WTC11 (cell line): Measurements from ENCODE around the gene CCDC57. TPM values are rescaled to one million over a fixed set of nuclear protein-coding genes. Genes with fewer than 3 reads are reported as not detected.
A peak's percentile ranks its signal among the peaks of the same experiment; 100 is the strongest.

Experiments
- ATAC-seq: fragments of 200-7000 bp; cut with Tn5 transposase; 2 replicates; pipeline ENCODE4 v1.10.0; 2021; ENCODE audit warnings: mild to moderate bottlenecking, moderate library complexity
- CTCF ChIA-PET: fragments of 300-600 bp; sonication (Branson Sonifier 250); formaldehyde crosslinking; loops from one replicate; lab custom pipeline; 2021; ENCODE audit warnings: antibody characterized with exemption; lab: Charles Lee
- POLR2A ChIA-PET: fragments of 350-600 bp; sonication (Branson Sonifier 250); formaldehyde crosslinking; loops from one replicate; lab custom pipeline; 2021; ENCODE audit warnings: antibody characterized with exemption; lab: Charles Lee
- DNase-seq: peaks from one replicate; pipeline ENCODE4 v3.0.0; 2021; ENCODE audit warnings: low spot score
- H3K27ac Mint-ChIP-seq: 2 replicates; pipeline ENCODE4 v1.8.0; 2021; ENCODE audit warnings: mixed read lengths
- H3K27me3 Mint-ChIP-seq: 2 replicates; pipeline ENCODE4 v1.8.0; 2021; ENCODE audit warnings: low read depth, mild to moderate bottlenecking, moderate library complexity, mixed read lengths
- H3K36me3 Mint-ChIP-seq: 2 replicates; pipeline ENCODE4 v1.8.0; 2021; ENCODE audit warnings: mixed read lengths
- H3K4me1 Mint-ChIP-seq: 2 replicates; pipeline ENCODE4 v1.8.0; 2022; ENCODE audit warnings: mixed read lengths
- H3K4me3 Mint-ChIP-seq: 2 replicates; pipeline ENCODE4 v1.8.0; 2021; ENCODE audit warnings: mild to moderate bottlenecking, moderate library complexity, mixed read lengths
- H3K9me3 Mint-ChIP-seq: 2 replicates; pipeline ENCODE4 v1.8.0; 2021; ENCODE audit warnings: mixed read lengths
- ARID4B ChIP-seq: sonication (generic); formaldehyde crosslinking; IDR thresholded peaks from 2 replicates; pipeline ENCODE4 v1.8.0; 2023; ENCODE audit warnings: missing genetic modification reagents, mild to moderate bottlenecking, borderline replicate concordance
- E2F1 ChIP-seq: sonication (generic); formaldehyde crosslinking; IDR thresholded peaks from 2 replicates; pipeline ENCODE4 v1.8.0; 2022; ENCODE audit warnings: mild to moderate bottlenecking, missing genetic modification reagents
- MLX ChIP-seq: sonication (generic); formaldehyde crosslinking; IDR thresholded peaks from 2 replicates; pipeline ENCODE4 v1.8.1; 2023; ENCODE audit warnings: mild to moderate bottlenecking, missing genetic modification reagents, moderate library complexity
- NFE2L1 ChIP-seq: sonication (generic); formaldehyde crosslinking; IDR thresholded peaks from 2 replicates; pipeline ENCODE4 v1.8.1; 2023; ENCODE audit warnings: missing genetic modification reagents
- SP1 ChIP-seq: sonication (generic); formaldehyde crosslinking; conservative IDR thresholded peaks from 2 replicates; pipeline ENCODE4 v1.8.1; 2022; ENCODE audit warnings: missing genetic modification reagents
- TEAD1 ChIP-seq: sonication (generic); formaldehyde crosslinking; IDR thresholded peaks from 2 replicates; pipeline ENCODE4 v1.8.0; 2022; ENCODE audit warnings: mild to moderate bottlenecking, missing genetic modification reagents
- ZBTB21 ChIP-seq: sonication (generic); formaldehyde crosslinking; IDR thresholded peaks from 2 replicates; pipeline ENCODE4 v1.8.1; 2023; ENCODE audit warnings: mild to moderate bottlenecking, missing genetic modification reagents, borderline replicate concordance
- ZNF121 ChIP-seq: sonication (generic); formaldehyde crosslinking; IDR thresholded peaks from 2 replicates; pipeline ENCODE4 v1.8.0; 2023; ENCODE audit warnings: missing genetic modification reagents
- ZNF232 ChIP-seq: sonication (generic); formaldehyde crosslinking; IDR thresholded peaks from 2 replicates; pipeline ENCODE4 v1.8.0; 2022; ENCODE audit warnings: mild to moderate bottlenecking, missing genetic modification reagents
- ZNF396 ChIP-seq: fragments of 250-450 bp; sonication (Bioruptor Pico); IDR thresholded peaks from 2 replicates; pipeline ENCODE4 v1.8.0; 2021; ENCODE audit warnings: mild to moderate bottlenecking, moderate library complexity, borderline replicate concordance
- ZNF425 ChIP-seq: fragments of 250-450 bp; sonication (Bioruptor Pico); conservative IDR thresholded peaks from 2 replicates; pipeline ENCODE4 v1.9.0; 2021; ENCODE audit warnings: mild to moderate bottlenecking
- total RNA-seq: library from RNA; stranded (reverse); gene quantifications from 3 replicates; pipeline ENCODE4 v1.2.3, GENCODE V29; 2021
- TF ChIP-seq, protein P1 (sequence below): sonication (generic); formaldehyde crosslinking; conservative IDR thresholded peaks from 2 replicates; pipeline ENCODE4 v1.8.1; 2022; ENCODE audit warnings: mild to moderate bottlenecking, missing genetic modification reagents
- TF ChIP-seq, protein P2 (sequence below): fragments of 200-600 bp; IDR thresholded peaks from 2 replicates; pipeline ENCODE4 v1.8.0; 2022; ENCODE audit warnings: antibody characterized with exemption
- TF ChIP-seq, protein P3 (sequence below): sonication (generic); formaldehyde crosslinking; IDR thresholded peaks from 2 replicates; pipeline ENCODE4 v1.8.1; 2023; ENCODE audit warnings: mild to moderate bottlenecking, missing genetic modification reagents

CCDC57 gene
- total RNA-seq, 1 experiment from 2014 or later = 20.0 TPM

- no peak for TF ChIP-seq ARID4B
- TF ChIP-seq E2F1 (CRISPR knock-in tag) = no peak
These were observed 34.7 kb upstream of the CCDC57 start (continued) for GRCh38 chr17:82247182-82247823.

GRCh38 chr17:82246365-82247181 lies 33.9 kb upstream of the CCDC57 start:
- POLR2A ChIA-PET = no interaction called here
- peak overlapping the region; percentile 32; the same call in 1 of the 2 replicates for H3K27ac Mint-ChIP-seq
- H3K4me1 Mint-ChIP-seq = no peaks in the 10 kb centered on the region
- no peak for ATAC-seq
- no peaks in the 10 kb centered on the region for H3K27me3 Mint-ChIP-seq
- no peaks in the 10 kb centered on the region for H3K9me3 Mint-ChIP-seq
- no peak overlapping the region for H3K4me3 Mint-ChIP-seq
- CTCF ChIA-PET = interaction anchor here (1.6 kb wide), 1 partner anchor 10 kb away, joined by 4 read pairs; no protein-coding TSS in a partner anchor
- H3K36me3 Mint-ChIP-seq = peaks cover 76% of the 10 kb centered on the region
- DNase-seq = no peak
- TF ChIP-seq ZNF425 (CRISPR knock-in tag) = no peak
- TF ChIP-seq MLX (CRISPR knock-in tag) = no peak
- no peak for TF ChIP-seq ZBTB21 (CRISPR knock-in tag)
- TF ChIP-seq TEAD1 = no peak
- TF ChIP-seq, protein P1, sequence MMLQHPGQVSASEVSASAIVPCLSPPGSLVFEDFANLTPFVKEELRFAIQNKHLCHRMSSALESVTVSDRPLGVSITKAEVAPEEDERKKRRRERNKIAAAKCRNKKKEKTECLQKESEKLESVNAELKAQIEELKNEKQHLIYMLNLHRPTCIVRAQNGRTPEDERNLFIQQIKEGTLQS (CRISPR knock-in tag) = no peak
- TF ChIP-seq ARID4B = no peak
- TF ChIP-seq SP1 = no peak
- TF ChIP-seq, protein P2, sequence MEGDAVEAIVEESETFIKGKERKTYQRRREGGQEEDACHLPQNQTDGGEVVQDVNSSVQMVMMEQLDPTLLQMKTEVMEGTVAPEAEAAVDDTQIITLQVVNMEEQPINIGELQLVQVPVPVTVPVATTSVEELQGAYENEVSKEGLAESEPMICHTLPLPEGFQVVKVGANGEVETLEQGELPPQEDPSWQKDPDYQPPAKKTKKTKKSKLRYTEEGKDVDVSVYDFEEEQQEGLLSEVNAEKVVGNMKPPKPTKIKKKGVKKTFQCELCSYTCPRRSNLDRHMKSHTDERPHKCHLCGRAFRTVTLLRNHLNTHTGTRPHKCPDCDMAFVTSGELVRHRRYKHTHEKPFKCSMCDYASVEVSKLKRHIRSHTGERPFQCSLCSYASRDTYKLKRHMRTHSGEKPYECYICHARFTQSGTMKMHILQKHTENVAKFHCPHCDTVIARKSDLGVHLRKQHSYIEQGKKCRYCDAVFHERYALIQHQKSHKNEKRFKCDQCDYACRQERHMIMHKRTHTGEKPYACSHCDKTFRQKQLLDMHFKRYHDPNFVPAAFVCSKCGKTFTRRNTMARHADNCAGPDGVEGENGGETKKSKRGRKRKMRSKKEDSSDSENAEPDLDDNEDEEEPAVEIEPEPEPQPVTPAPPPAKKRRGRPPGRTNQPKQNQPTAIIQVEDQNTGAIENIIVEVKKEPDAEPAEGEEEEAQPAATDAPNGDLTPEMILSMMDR = no peak
- no peak for TF ChIP-seq ZNF232 (CRISPR knock-in tag)
- TF ChIP-seq NFE2L1 = no peak
- no peak for TF ChIP-seq ZNF121
- TF ChIP-seq, protein P3, sequence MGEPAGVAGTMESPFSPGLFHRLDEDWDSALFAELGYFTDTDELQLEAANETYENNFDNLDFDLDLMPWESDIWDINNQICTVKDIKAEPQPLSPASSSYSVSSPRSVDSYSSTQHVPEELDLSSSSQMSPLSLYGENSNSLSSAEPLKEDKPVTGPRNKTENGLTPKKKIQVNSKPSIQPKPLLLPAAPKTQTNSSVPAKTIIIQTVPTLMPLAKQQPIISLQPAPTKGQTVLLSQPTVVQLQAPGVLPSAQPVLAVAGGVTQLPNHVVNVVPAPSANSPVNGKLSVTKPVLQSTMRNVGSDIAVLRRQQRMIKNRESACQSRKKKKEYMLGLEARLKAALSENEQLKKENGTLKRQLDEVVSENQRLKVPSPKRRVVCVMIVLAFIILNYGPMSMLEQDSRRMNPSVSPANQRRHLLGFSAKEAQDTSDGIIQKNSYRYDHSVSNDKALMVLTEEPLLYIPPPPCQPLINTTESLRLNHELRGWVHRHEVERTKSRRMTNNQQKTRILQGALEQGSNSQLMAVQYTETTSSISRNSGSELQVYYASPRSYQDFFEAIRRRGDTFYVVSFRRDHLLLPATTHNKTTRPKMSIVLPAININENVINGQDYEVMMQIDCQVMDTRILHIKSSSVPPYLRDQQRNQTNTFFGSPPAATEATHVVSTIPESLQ (CRISPR knock-in tag) = no peak
- TF ChIP-seq ZNF396 (CRISPR knock-in tag) = no peak
